Activated naive CD8-positive, alpha-beta T cell (primary cell): Measurements from ENCODE around the gene HOXD4.

Experiments used
- H3K27ac Mint-ChIP-seq: one replicate; pipeline ENCODE4 v1.8.0; 2021; ENCODE audit warnings: mixed read lengths
- H3K27me3 Mint-ChIP-seq: one replicate; pipeline ENCODE4 v1.8.0; 2021; ENCODE audit warnings: mixed read lengths
- H3K36me3 Mint-ChIP-seq: one replicate; pipeline ENCODE4 v1.8.0; 2021; ENCODE audit warnings: mixed read lengths
- H3K4me1 Mint-ChIP-seq: one replicate; pipeline ENCODE4 v1.8.0; 2021; ENCODE audit warnings: low read depth, mixed read lengths
- H3K4me3 Mint-ChIP-seq: one replicate; pipeline ENCODE4 v1.8.0; 2021; ENCODE audit warnings: mild to moderate bottlenecking, mixed read lengths
- H3K9me3 Mint-ChIP-seq: one replicate; pipeline ENCODE4 v1.8.0; 2021; ENCODE audit warnings: low read depth, mixed read lengths

The HOXD4 gene

DNA sequence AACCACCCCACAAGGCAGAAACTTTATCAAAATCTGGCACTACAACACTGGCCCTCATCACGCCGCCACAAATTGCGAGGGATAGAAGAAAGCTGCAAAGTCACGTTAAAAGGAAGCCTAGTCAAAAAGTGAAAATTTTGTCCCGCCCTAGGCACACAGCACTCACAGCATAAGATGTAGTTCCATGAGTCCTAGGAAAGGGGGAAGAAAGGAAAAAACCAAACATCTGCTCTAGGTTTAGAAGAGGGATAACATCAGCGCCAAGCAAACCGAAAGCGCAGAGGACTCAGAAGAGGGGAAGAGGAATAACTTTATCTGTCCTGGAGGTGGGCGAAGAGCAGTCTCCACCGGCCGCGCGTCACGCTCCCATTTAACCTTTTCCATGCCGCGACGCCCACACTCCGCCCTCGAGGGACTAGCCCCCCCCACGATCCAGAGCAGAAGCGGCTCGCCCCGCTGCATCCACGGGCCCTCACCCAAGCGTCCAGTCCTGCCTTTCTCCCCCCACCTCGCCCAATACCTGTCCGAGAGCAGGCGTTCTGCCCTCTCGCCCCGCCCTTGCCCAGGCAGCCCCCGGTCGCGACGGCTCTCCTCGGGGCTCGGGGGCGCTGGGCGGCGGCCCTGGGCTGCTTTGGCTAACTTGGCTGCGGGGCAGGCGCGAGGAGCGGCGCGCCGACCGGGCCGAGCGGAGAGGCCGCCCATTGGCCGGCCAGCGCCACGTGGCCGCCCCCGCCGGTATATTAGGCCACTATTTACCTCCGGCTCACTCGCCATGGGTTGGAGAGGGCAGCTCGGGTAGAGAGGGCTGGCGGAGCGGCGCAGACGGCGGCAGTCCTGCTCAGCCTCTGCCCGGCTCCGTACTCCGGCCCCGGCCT is 36.8 kb downstream of the HOXD4 start, which contains the start of gene HOXD1:
Gene HOXD1 (plus strand): TSS at position 770 of the 875 bp plus-strand sequence. CDS start 134 bp downstream, outside the sequence.
- Mint-ChIP-seq H3K27ac (no peak within 1 kb of the TSS), H3K4me3 (peak within 1 kb of the TSS; percentile 93), H3K9me3 (no peaks in the 10 kb centered on the region), H3K36me3 (peaks cover 3% of the 10 kb centered on the region), H3K27me3 (peaks cover 51% of the 10 kb centered on the region), H3K4me1 (peaks cover 23% of the 10 kb centered on the region)

DNA sequence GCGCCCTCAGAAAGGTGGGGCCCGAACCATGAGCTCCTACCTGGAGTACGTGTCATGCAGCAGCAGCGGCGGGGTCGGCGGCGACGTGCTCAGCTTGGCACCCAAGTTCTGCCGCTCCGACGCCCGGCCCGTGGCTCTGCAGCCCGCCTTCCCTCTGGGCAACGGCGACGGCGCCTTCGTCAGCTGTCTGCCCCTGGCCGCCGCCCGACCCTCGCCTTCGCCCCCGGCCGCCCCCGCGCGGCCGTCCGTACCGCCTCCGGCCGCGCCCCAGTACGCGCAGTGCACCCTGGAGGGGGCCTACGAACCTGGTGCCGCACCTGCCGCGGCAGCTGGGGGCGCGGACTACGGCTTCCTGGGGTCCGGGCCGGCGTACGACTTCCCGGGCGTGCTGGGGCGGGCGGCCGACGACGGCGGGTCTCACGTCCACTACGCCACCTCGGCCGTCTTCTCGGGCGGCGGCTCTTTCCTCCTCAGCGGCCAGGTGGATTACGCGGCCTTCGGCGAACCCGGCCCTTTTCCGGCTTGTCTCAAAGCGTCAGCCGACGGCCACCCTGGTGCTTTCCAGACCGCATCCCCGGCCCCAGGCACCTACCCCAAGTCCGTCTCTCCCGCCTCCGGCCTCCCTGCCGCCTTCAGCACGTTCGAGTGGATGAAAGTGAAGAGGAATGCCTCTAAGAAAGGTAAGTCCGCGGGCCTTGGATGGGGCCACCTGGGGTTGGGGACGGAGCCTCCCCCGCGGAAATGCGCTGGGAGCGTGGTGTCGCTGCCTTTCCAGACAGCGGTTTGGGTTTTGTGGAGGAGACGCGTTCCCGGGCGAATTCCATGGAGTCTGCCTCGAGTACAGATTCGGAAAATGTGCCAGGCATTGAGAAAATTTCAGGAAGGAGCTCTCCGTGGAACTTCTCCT is 37.7 kb downstream of the HOXD4 start:
- H3K4me3 Mint-ChIP-seq, result peak overlapping the region; percentile 59
- H3K27ac Mint-ChIP-seq, result no peak overlapping the region
- H3K4me1 Mint-ChIP-seq, result peaks cover 23% of the 10 kb centered on the region
- peaks cover 56% of the 10 kb centered on the region for H3K27me3 Mint-ChIP-seq
- H3K36me3 Mint-ChIP-seq, result peaks cover 3% of the 10 kb centered on the region
- no peaks in the 10 kb centered on the region for H3K9me3 Mint-ChIP-seq

GRCh38 chr2:176189681-176190641 is 38.6 kb downstream of the HOXD4 start:
- H3K4me3 Mint-ChIP-seq, result peak overlapping the region; percentile 59
- H3K36me3 Mint-ChIP-seq, result peaks cover 3% of the 10 kb centered on the region
- no peaks in the 10 kb centered on the region for H3K9me3 Mint-ChIP-seq
- H3K4me1 Mint-ChIP-seq, result peaks cover 23% of the 10 kb centered on the region
- H3K27me3 Mint-ChIP-seq, result peaks cover 55% of the 10 kb centered on the region
- H3K27ac Mint-ChIP-seq, result no peak overlapping the region

DNA sequence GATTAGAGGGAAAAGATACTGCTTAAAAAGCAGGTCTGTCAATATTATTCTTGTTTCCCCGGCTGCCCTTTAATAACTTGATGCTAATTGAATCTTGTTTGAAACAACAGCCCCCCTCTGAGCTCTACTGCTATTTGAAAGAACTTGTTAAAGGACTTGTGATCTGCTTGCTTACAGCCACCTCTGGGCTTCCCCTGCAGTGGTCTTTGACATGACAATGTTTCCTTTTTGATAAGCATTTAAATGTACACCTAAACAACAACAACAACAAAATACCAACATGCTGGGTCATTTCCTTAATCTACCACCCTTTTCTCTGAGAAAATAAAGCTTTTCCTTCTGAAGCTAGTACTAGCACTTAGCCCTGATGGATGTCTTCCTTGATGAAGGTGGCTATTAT is 41.0 kb downstream of the HOXD4 start:
- Mint-ChIP-seq H3K27me3 (peaks cover 42% of the 10 kb centered on the region), H3K9me3 (no peaks in the 10 kb centered on the region), H3K4me3 (no peak overlapping the region), H3K36me3 (peaks cover 2% of the 10 kb centered on the region), H3K27ac (no peak overlapping the region), H3K4me1 (peaks cover 18% of the 10 kb centered on the region)

DNA sequence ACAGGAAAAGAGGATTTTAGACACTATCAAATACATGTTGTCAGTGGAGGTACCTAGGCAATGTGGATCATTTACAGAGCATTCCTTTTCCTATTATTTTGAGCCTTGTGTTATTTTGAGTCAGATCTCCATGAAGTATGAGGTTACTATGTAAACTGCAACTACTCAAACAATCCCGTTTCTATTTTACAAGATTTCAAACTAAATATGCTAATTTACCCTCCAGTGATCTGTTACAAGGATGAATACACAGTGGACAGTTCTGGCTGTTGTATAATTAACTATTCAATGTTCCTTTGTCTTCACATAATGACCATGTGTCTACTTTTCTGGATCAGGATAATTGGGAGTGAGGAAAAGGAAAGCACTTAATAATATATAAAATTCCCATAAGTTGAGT is 41.7 kb downstream of the HOXD4 start:
- H3K27ac Mint-ChIP-seq, result no peak overlapping the region
- H3K27me3 Mint-ChIP-seq, result peaks cover 41% of the 10 kb centered on the region
- H3K4me1 Mint-ChIP-seq, result peaks cover 11% of the 10 kb centered on the region
- H3K9me3 Mint-ChIP-seq, result no peaks in the 10 kb centered on the region
- H3K4me3 Mint-ChIP-seq, result no peak overlapping the region
- no peaks in the 10 kb centered on the region for H3K36me3 Mint-ChIP-seq

DNA sequence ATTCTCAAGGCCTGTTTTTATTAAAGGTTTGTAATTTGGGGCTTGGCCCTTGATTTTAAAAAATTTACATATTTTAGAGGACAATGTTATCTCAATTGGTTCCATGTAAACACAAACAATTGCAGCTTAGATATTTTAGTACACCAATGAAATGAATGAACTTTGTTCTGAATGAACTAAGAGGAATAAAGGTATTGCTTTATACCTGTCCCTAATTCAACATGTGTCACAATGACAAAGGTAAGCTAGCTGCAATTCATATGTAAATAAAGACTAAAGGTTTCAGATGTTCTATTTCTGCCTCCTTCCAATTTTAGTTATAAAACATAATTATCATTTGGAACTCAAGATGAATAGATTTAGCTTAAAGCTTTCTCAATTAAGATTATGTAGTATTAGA is 48.6 kb downstream of the HOXD4 start:
- H3K4me1 Mint-ChIP-seq, result no peaks in the 10 kb centered on the region
- no peaks in the 10 kb centered on the region for H3K9me3 Mint-ChIP-seq
- no peak overlapping the region for H3K27ac Mint-ChIP-seq
- peaks cover 20% of the 10 kb centered on the region for H3K27me3 Mint-ChIP-seq
- H3K36me3 Mint-ChIP-seq, result no peaks in the 10 kb centered on the region
- no peak overlapping the region for H3K4me3 Mint-ChIP-seq

DNA sequence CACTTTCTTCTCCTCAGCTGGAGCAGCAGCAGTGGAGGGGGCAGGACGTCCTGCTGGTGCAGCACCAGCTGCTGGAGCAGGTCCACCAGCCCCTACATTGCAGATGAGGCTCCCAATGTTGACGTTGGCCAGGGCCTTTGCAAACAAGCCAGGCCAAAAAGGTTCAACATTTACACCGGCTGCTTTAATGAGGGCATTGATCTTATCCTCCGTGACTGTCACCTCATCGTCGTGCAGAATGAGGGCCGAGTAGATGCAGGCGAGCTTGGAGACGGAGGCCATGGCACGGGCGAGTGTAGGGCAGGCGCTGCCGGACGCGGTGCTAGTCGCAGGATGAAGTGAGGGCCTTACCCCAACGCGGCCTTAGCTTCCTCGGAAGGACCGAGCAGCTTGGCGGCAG is 49.6 kb downstream of the HOXD4 start:
- Mint-ChIP-seq H3K36me3 (no peaks in the 10 kb centered on the region), H3K4me1 (no peaks in the 10 kb centered on the region), H3K9me3 (no peaks in the 10 kb centered on the region), H3K4me3 (no peak overlapping the region), H3K27ac (no peak overlapping the region), H3K27me3 (peaks cover 18% of the 10 kb centered on the region)

- H3K27me3 Mint-ChIP-seq, result peaks cover 17% of the 10 kb centered on the region
- no peak overlapping the region for H3K4me3 Mint-ChIP-seq
- no peaks in the 10 kb centered on the region for H3K4me1 Mint-ChIP-seq
- no peak overlapping the region for H3K27ac Mint-ChIP-seq
- H3K9me3 Mint-ChIP-seq, result no peaks in the 10 kb centered on the region
- H3K36me3 Mint-ChIP-seq, result no peaks in the 10 kb centered on the region
Measured at GRCh38 chr2:176202491-176202890, 51.1 kb downstream of the HOXD4 start.
